SK-N-SH (cell line): Measurements from ENCODE around the gene VPS9D1. TPM values are rescaled to one million over a fixed set of nuclear protein-coding genes. Genes with fewer than 3 reads are reported as not detected.
A peak's percentile ranks its signal among the peaks of the same experiment; 100 is the strongest.

Experiments
- CTCF ChIA-PET: fragments of 300-600, 350-600 bp; formaldehyde crosslinking; extraction: SDS; loops from one replicate; lab custom pipeline; 2021; lab: Yijun Ruan, JAX
- POLR2A ChIA-PET: fragments of 350-600 bp; sonication (Branson Sonifier 250); formaldehyde crosslinking; extraction: SDS; loops from one replicate; lab custom pipeline; 2020; ENCODE audit warnings: antibody characterized with exemption, inconsistent platforms; lab: Yijun Ruan, JAX
- DNase-seq: peaks from one replicate; pipeline ENCODE4 v3.0.0; 2012
- H2AFZ ChIP-seq: fragments of 200-600 bp; sonication (generic); 2 replicates; pipeline ENCODE4 v1.8.1; 2016; ENCODE audit warnings: antibody characterized with exemption, mild to moderate bottlenecking, low read depth
- H3F3A ChIP-seq: fragments of 200-600 bp; sonication (generic); replicated peaks from 2 replicates; pipeline ENCODE3; 2016; ENCODE audit warnings: antibody characterized with exemption, mild to moderate bottlenecking; ENCODE audit not compliant: insufficient read depth
- H3K27ac ChIP-seq, 2 experiments: fragments of 200-500 bp in 1 of 2; fragments of 200-600 bp in 1 of 2; sonication (Bioruptor generic) in 1 of 2; sonication (generic), shearing (Covaris generic) in 1 of 2; 2 replicates each; pipeline versions ENCODE4 v1.5.1 to v1.6.1; 2014 to 2016; ENCODE audit warnings: low read depth in 2 of 2, inconsistent platforms in 1 of 2, low read length in 1 of 2, mild to moderate bottlenecking in 1 of 2, mixed read lengths in 1 of 2
- H3K27me3 ChIP-seq: fragments of 200-600 bp; sonication (generic), shearing (Covaris generic); 2 replicates; pipeline ENCODE4 v1.6.1; 2016; ENCODE audit warnings: mixed run types; ENCODE audit not compliant: insufficient read depth
- H3K36me3 ChIP-seq, 2 experiments: fragments of 200-500 bp in 1 of 2; fragments of 200-600 bp in 1 of 2; sonication (Bioruptor generic) in 1 of 2; sonication (generic) in 1 of 2; replicated peaks in 1 of 2; 2 replicates each; pipeline versions ENCODE3 to v1.5.1; 2014 to 2016; ENCODE audit warnings: low read length in 1 of 2, mild to moderate bottlenecking in 1 of 2; ENCODE audit not compliant: insufficient read depth in 2 of 2, control insufficient read depth in 1 of 2
- H3K4me1 ChIP-seq, 2 experiments: fragments of 200-500 bp in 1 of 2; fragments of 200-600 bp in 1 of 2; sonication (Bioruptor generic) in 1 of 2; sonication (generic), shearing (Covaris generic) in 1 of 2; 2 replicates each; pipeline versions ENCODE4 v1.5.1 to v1.6.1; 2014 to 2016; ENCODE audit warnings: low read depth in 1 of 2, low read length in 1 of 2, mixed run types in 1 of 2; ENCODE audit not compliant: insufficient read depth in 2 of 2, control insufficient read depth in 1 of 2
- H3K4me2 ChIP-seq: fragments of 200-600 bp; sonication (generic), shearing (Covaris generic); 2 replicates; pipeline ENCODE4 v1.6.1; 2017; ENCODE audit warnings: mixed run types
- H3K4me3 ChIP-seq, 2 experiments: fragments of 200-500 bp in 1 of 2; fragments of 200-600 bp in 1 of 2; sonication (Bioruptor generic) in 1 of 2; sonication (generic), shearing (Covaris generic) in 1 of 2; 2 replicates each; pipeline versions ENCODE4 v1.5.1 to v1.8.1; 2014 to 2016; ENCODE audit warnings: low read depth in 2 of 2, inconsistent platforms in 1 of 2, low read length in 1 of 2, mild to moderate bottlenecking in 1 of 2, mixed read lengths in 1 of 2, moderate library complexity in 1 of 2
- H3K79me2 ChIP-seq: fragments of 200-600 bp; sonication (generic); 2 replicates; pipeline ENCODE4 v1.8.1; 2017; ENCODE audit warnings: mild to moderate bottlenecking; ENCODE audit not compliant: insufficient read depth
- H3K9ac ChIP-seq: fragments of 200-600 bp; sonication (generic); 2 replicates; pipeline ENCODE4 v1.6.1; 2017; ENCODE audit warnings: mixed run types
- H3K9me2 ChIP-seq: fragments of 200-600 bp; sonication (generic); 2 replicates; pipeline ENCODE4 v1.6.1; 2017; ENCODE audit warnings: mixed run types
- H3K9me3 ChIP-seq: fragments of 200-600 bp; sonication (generic); 2 replicates; pipeline ENCODE4 v1.6.1; 2017; ENCODE audit warnings: mixed run types, mild to moderate bottlenecking, moderate library complexity
- H4K20me1 ChIP-seq: fragments of 200-600 bp; sonication (generic); 2 replicates; pipeline ENCODE4 v1.6.1; 2017; ENCODE audit warnings: mild to moderate bottlenecking, mixed run types; ENCODE audit not compliant: insufficient read depth
- EP300 ChIP-seq, 2 experiments: IDR thresholded peaks; 2 replicates each; pipeline versions ENCODE4 v1.4.0 to v1.6.1; 2012; ENCODE audit warnings: borderline replicate concordance in 1 of 2, low read depth in 1 of 2, low read length in 1 of 2
- NFIC ChIP-seq: IDR thresholded peaks from 2 replicates; pipeline ENCODE4 v1.4.0; 2012; ENCODE audit warnings: borderline replicate concordance
- PBX3 ChIP-seq: IDR thresholded peaks from 2 replicates; pipeline ENCODE4; 2012
- SIN3A ChIP-seq: IDR thresholded peaks from 2 replicates; pipeline ENCODE4 v1.6.1; 2012; ENCODE audit warnings: low read depth, mild to moderate bottlenecking, low read length, moderate library complexity, borderline replicate concordance
- YY1 ChIP-seq: IDR thresholded peaks from 2 replicates; pipeline ENCODE4 v1.4.0; 2012; ENCODE audit warnings: low read depth, mild to moderate bottlenecking
- WGBS: methylation state at CpG from one replicate; pipeline ENCODE4 v1.1.6; 2017; ENCODE audit warnings: low lambda C conversion rate; 5-methylcytosine and 5-hydroxymethylcytosine counted together
- polyA plus RNA-seq, 3 experiments: library from polyadenylated mRNA; depleted of rRNA; stranded (reverse); fragments of >200 nt; gene quantifications; 2 replicates each; pipeline ENCODE4 v1.2.3, GENCODE V29; 2012

VPS9D1 gene
- polyA plus RNA-seq, 1 of the 3 experiments (the other 2 are of a cell fraction), result 10.1 TPM

- Histone ChIP-seq H3K4me1 (peaks cover 6 to 14% of the 10 kb centered on the region in 2 experiments; a peak in 2 of 4 replicates), H3K4me3 (no peak overlapping the region), H3K27ac (no peak overlapping the region), H3F3A (no peaks in the 10 kb centered on the region), H3K4me2 (no peak overlapping the region), H2AFZ (no peak overlapping the region), H4K20me1 (peaks cover 30% of the 10 kb centered on the region), H3K27me3 (no peaks in the 10 kb centered on the region), H3K9me3 (no peaks in the 10 kb centered on the region), H3K36me3 (peaks cover 37 to 47% of the 10 kb centered on the region in 2 experiments), H3K79me2 (peaks cover 53% of the 10 kb centered on the region), H3K9ac (no peak overlapping the region), H3K9me2 (no peaks in the 10 kb centered on the region)
- ChIA-PET CTCF (interaction anchor here (1.3 kb wide), 1 partner anchor 24 kb away, joined by 3 read pairs; no protein-coding TSS in a partner anchor), POLR2A (interaction anchor here (0.6 to 0.9 kb wide), 2 partner anchors 15 to 146 kb away, joined by 4 to 5 read pairs; no protein-coding TSS in a partner anchor)
- 96% methylated on average over 15 of the region's 17 CpGs for WGBS
- DNase-seq, result no peak
- TF ChIP-seq YY1 (no peak), SIN3A (no peak), EP300 (IDR thresholded peaks at IDR 0.05; ENCODE audit: borderline replicate concordance in 1 of 2, low read depth in 1 of 2, low read length in 1 of 2) (no peak)
Measured at GRCh38 chr16:89727406-89728120, 6.9 kb upstream of the VPS9D1 start.

GRCh38 chr16:89723279-89724250 is 2.9 kb upstream of the VPS9D1 start:
- Histone ChIP-seq H2AFZ (no peak overlapping the region), H3K27me3 (no peaks in the 10 kb centered on the region), H3F3A (peaks cover 15% of the 10 kb centered on the region), H3K4me2 (peak overlapping the region; percentile 96; the same call in 1 of the 2 replicates), H3K9ac (no peak overlapping the region), H3K4me1 (peaks cover 21 to 25% of the 10 kb centered on the region in 2 experiments; a peak in 3 of 4 replicates), H3K27ac (no peak overlapping the region), H3K9me2 (no peaks in the 10 kb centered on the region), H3K4me3 (no peak overlapping the region), H3K79me2 (peaks cover 69% of the 10 kb centered on the region), H4K20me1 (peaks cover 35% of the 10 kb centered on the region), H3K9me3 (no peaks in the 10 kb centered on the region), H3K36me3 (peaks cover 21 to 24% of the 10 kb centered on the region in 2 experiments)
- DNase-seq, result peak; percentile 54
- WGBS, result 86% methylated on average over 12 of the region's 30 CpGs
- ChIA-PET CTCF (interaction anchor here (0.9 to 3.4 kb wide), 5 partner anchors 14 to 187 kb away, joined by 3 to 13 read pairs (median 6); no protein-coding TSS in a partner anchor), POLR2A (interaction anchor here (1.2 kb wide), 1 partner anchor 18 kb away, joined by 5 read pairs; no protein-coding TSS in a partner anchor)
- peak; percentile 26; the same call in 1 of the 2 replicates for TF ChIP-seq NFIC
- no peak for TF ChIP-seq PBX3
